Measurements from ENCODE around the gene LZTR1. TPM values are rescaled to one million over a fixed set of nuclear protein-coding genes. Genes with fewer than 3 reads are reported as not detected.

LZTR1 gene
- total RNA-seq, 1 experiment from 2014 or later: 41.0 TPM

GRCh38 chr22:21043860-21044535, 61.9 kb downstream of the LZTR1 start:
- DNase-seq (no peak), ATAC-seq (no peak)
- no peaks in the 10 kb centered on the region for H3K79me2 ChIP-seq (ENCODE audit: low read length)
- no peak overlapping the region for H3K9ac ChIP-seq (ENCODE audit: low read length)
- H3K9me3 ChIP-seq (ENCODE audit: low read length): no peaks in the 10 kb centered on the region
- no peaks in the 10 kb centered on the region for H4K20me1 ChIP-seq (ENCODE audit: low read length)
- no peaks in the 10 kb centered on the region for H3K27me3 ChIP-seq (ENCODE audit: low read length)
- H3F3A ChIP-seq (ENCODE audit: low read length, unreplicated experiment): no peaks in the 10 kb centered on the region
- no TSS peak for BruUV-seq (replicated peaks)
- ChIA-PET POLR2A (ENCODE audit: unreplicated experiment) (interaction anchor here (0.6 kb wide), 2 partner anchors 34 to 44 kb away, joined by 3 read pairs; no protein-coding TSS in a partner anchor), CTCF (no interaction called here)
- no peak overlapping the region for H3K4me3 ChIP-seq (ENCODE audit: low read length)
- no peak overlapping the region for H2AFZ ChIP-seq (ENCODE audit: low read length)
- H3K36me3 ChIP-seq (ENCODE audit: low read depth, low read length): no peaks in the 10 kb centered on the region
- no peak for TF ChIP-seq EZH2 (IDR thresholded peaks at IDR 0.05; ENCODE audit: low read length, unreplicated experiment)
- no peak for TF ChIP-seq EZH2phosphoT487 (IDR thresholded peaks at IDR 0.05; ENCODE audit: borderline replicate concordance, low read length)
- TF ChIP-seq CTCF (conservative IDR thresholded peaks at IDR 0.05; ENCODE audit: low read depth, low read length): no peak
- H3K4me1 ChIP-seq (ENCODE audit: insufficient read depth, low read length): peaks cover 19% of the 10 kb centered on the region
- intact Hi-C loops (cut with micrococcal nuclease): no loop called here
- no peak overlapping the region for H3K4me2 ChIP-seq (ENCODE audit: low read length)
- no peak overlapping the region for H3K27ac ChIP-seq (ENCODE audit: low read length)
- H3K9me2 ChIP-seq (replicated peaks; ENCODE audit: low read length): no peaks in the 10 kb centered on the region

- Histone ChIP-seq H3K27me3 (ENCODE audit: low read length) (no peaks in the 10 kb centered on the region), H3K9me3 (ENCODE audit: low read length) (no peaks in the 10 kb centered on the region), H3K79me2 (ENCODE audit: low read length) (no peaks in the 10 kb centered on the region), H3F3A (ENCODE audit: low read length, unreplicated experiment) (no peaks in the 10 kb centered on the region), H3K4me3 (ENCODE audit: low read length) (peak overlapping the region; percentile 60), H3K9ac (ENCODE audit: low read length) (no peak overlapping the region), H3K9me2 (replicated peaks; ENCODE audit: low read length) (no peaks in the 10 kb centered on the region), H3K4me1 (ENCODE audit: insufficient read depth, low read length) (peaks cover 19% of the 10 kb centered on the region), H3K4me2 (ENCODE audit: low read length) (peak overlapping the region; percentile 87), H2AFZ (ENCODE audit: low read length) (peak overlapping the region; percentile 84), H3K36me3 (ENCODE audit: low read depth, low read length) (no peaks in the 10 kb centered on the region), H4K20me1 (ENCODE audit: low read length) (no peaks in the 10 kb centered on the region), H3K27ac (ENCODE audit: low read length) (no peak overlapping the region)
- TF ChIP-seq CTCF (conservative IDR thresholded peaks at IDR 0.05; ENCODE audit: low read depth, low read length): no peak
- no peak for TF ChIP-seq EZH2phosphoT487 (IDR thresholded peaks at IDR 0.05; ENCODE audit: borderline replicate concordance, low read length)
- DNase-seq (peak; percentile 15), ATAC-seq (peak; percentile 65)
- ChIA-PET POLR2A (ENCODE audit: unreplicated experiment) (no interaction called here), CTCF (no interaction called here)
- no TSS peak for BruUV-seq (replicated peaks)
- intact Hi-C loops (cut with micrococcal nuclease): no loop called here
Measured at GRCh38 chr22:21044931-21045584, 63.0 kb downstream of the LZTR1 start.

Data from PC-3 (cell line).